CD8-positive, alpha-beta memory T cell (primary cell): ENCODE measurements around the gene HSD3B7. TPM values are rescaled to one million over a fixed set of nuclear protein-coding genes. Genes with fewer than 3 reads are reported as not detected.

ENCODE experiments used
- CTCF ChIA-PET: fragments of 350-600 bp; sonication (Branson Sonifier 250); formaldehyde crosslinking; loops from one replicate; lab custom pipeline; 2021; ENCODE audit warnings: antibody characterized with exemption; lab: Charles Lee
- POLR2A ChIA-PET: fragments of 350-600 bp; sonication (Branson Sonifier 250); formaldehyde crosslinking; loops from one replicate; lab custom pipeline; 2021; ENCODE audit warnings: antibody characterized with exemption; lab: Charles Lee
- DNase-seq, 5 donors: peaks; one replicate each; pipeline versions ENCODE4 v3.0.0 to v3.0.0-alpha.2; 2020 to 2022; ENCODE audit warnings: mixed read lengths in 1 of 5
- H3K27ac ChIP-seq: one replicate; pipeline ENCODE4 v1.7.0; 2013; ENCODE audit warnings: low read depth, mild to moderate bottlenecking, low read length, moderate library complexity
- H3K27me3 ChIP-seq: 2 replicates; pipeline ENCODE4 v1.7.0; 2013; ENCODE audit warnings: low read length, mild to moderate bottlenecking; ENCODE audit not compliant: insufficient read depth, poor library complexity, severe bottlenecking
- H3K36me3 ChIP-seq: 2 replicates; pipeline ENCODE4 v1.7.0; 2013; ENCODE audit warnings: mild to moderate bottlenecking, low read length, moderate library complexity; ENCODE audit not compliant: insufficient read depth
- H3K4me1 ChIP-seq: 2 replicates; pipeline ENCODE4 v1.7.0; 2013; ENCODE audit warnings: mild to moderate bottlenecking, low read length, moderate library complexity; ENCODE audit not compliant: insufficient read depth
- H3K4me3 ChIP-seq: 2 replicates; pipeline ENCODE4 v1.7.0; 2013; ENCODE audit warnings: mild to moderate bottlenecking, low read length
- H3K9me3 ChIP-seq: 2 replicates; pipeline ENCODE4 v1.7.0; 2013; ENCODE audit warnings: mild to moderate bottlenecking, low read length
- H3K27ac Mint-ChIP-seq, 8 donors: one replicate each; pipeline ENCODE4 v1.8.0; 2020 to 2021; ENCODE audit warnings: mixed read lengths in 8 of 8, mild to moderate bottlenecking in 6 of 8, inconsistent platforms in 3 of 8, moderate library complexity in 3 of 8
- H3K27me3 Mint-ChIP-seq, 2 donors: one replicate each; pipeline ENCODE4 v1.8.0; 2020 to 2021; ENCODE audit warnings: mixed read lengths in 2 of 2, mild to moderate bottlenecking in 1 of 2, moderate library complexity in 1 of 2
- H3K36me3 Mint-ChIP-seq, 3 donors: one replicate each; pipeline ENCODE4 v1.8.0; 2020 to 2021; ENCODE audit warnings: mixed read lengths in 3 of 3, inconsistent platforms in 1 of 3, mild to moderate bottlenecking in 1 of 3
- H3K4me1 Mint-ChIP-seq, 3 donors: one replicate each; pipeline ENCODE4 v1.8.0; 2020 to 2021; ENCODE audit warnings: mixed read lengths in 3 of 3, inconsistent platforms in 1 of 3, mild to moderate bottlenecking in 1 of 3
- H3K4me3 Mint-ChIP-seq, 7 donors: one replicate each; pipeline ENCODE4 v1.8.0; 2020 to 2021; ENCODE audit warnings: mixed read lengths in 7 of 7, mild to moderate bottlenecking in 6 of 7, moderate library complexity in 4 of 7, inconsistent platforms in 2 of 7
- H3K9me3 Mint-ChIP-seq, 5 donors: one replicate each; pipeline ENCODE4 v1.8.0; 2020 to 2022; ENCODE audit warnings: mixed read lengths in 5 of 5, mild to moderate bottlenecking in 3 of 5, moderate library complexity in 2 of 5, inconsistent platforms in 1 of 5
- polyA plus RNA-seq: library from polyadenylated mRNA; unstranded; fragments of 300-500 nt; fragmentation: Illumina TruSeq; gene quantifications from one replicate; pipeline ENCODE4 v1.2.3, GENCODE V29; 2021
- total RNA-seq, 2 experiments: library from RNA; stranded (reverse); gene quantifications; one replicate each; pipeline ENCODE4 v1.2.3, GENCODE V29; 2021

Gene HSD3B7
- total and polyA plus RNA-seq, 3 experiments from 2014 or later = 1.6 to 2.1 TPM; not detected in 1

- H3K27me3 Mint-ChIP-seq = no peaks in the 10 kb centered on the region
- no peak overlapping the region for H3K27ac Mint-ChIP-seq
- no peak for DNase-seq
- H3K36me3 Mint-ChIP-seq = peaks cover 3 to 72% (median 8%) of the 10 kb centered on the region in 3 donors
- H3K9me3 ChIP-seq = no peaks in the 10 kb centered on the region
- peaks cover 0 to 7% (median 0%) of the 10 kb centered on the region in 3 donors for H3K4me1 Mint-ChIP-seq
- H3K9me3 Mint-ChIP-seq = no peaks in the 10 kb centered on the region
- ChIA-PET POLR2A (no interaction called here), CTCF (interaction anchor here (5.8 kb wide), 1 partner anchor 162 kb away, joined by 29 read pairs; no protein-coding TSS in a partner anchor)
- H3K27me3 ChIP-seq = no peaks in the 10 kb centered on the region
- H3K4me3 Mint-ChIP-seq = no peak overlapping the region
- peaks cover 4% of the 10 kb centered on the region for H3K36me3 ChIP-seq
- H3K4me3 ChIP-seq = no peak overlapping the region
- no peak overlapping the region for H3K27ac ChIP-seq
- H3K4me1 ChIP-seq = no peaks in the 10 kb centered on the region
Observed at GRCh38 chr16:30980434-30980833, 4.6 kb upstream of the HSD3B7 start.

- H3K9me3 Mint-ChIP-seq = no peaks in the 10 kb centered on the region
- ChIA-PET POLR2A (no interaction called here), CTCF (interaction anchor here (5.8 kb wide), 1 partner anchor 162 kb away, joined by 29 read pairs; no protein-coding TSS in a partner anchor)
- peaks cover 0 to 7% (median 0%) of the 10 kb centered on the region in 3 donors for H3K4me1 Mint-ChIP-seq
- Histone ChIP-seq H3K36me3 (peaks cover 4% of the 10 kb centered on the region), H3K9me3 (no peaks in the 10 kb centered on the region), H3K4me1 (no peaks in the 10 kb centered on the region), H3K27me3 (no peaks in the 10 kb centered on the region), H3K27ac (no peak overlapping the region), H3K4me3 (no peak overlapping the region)
- H3K27me3 Mint-ChIP-seq = no peaks in the 10 kb centered on the region
- H3K4me3 Mint-ChIP-seq = no peak overlapping the region
- peaks cover 3 to 67% (median 8%) of the 10 kb centered on the region in 3 donors for H3K36me3 Mint-ChIP-seq
- H3K27ac Mint-ChIP-seq = peak overlapping the region in 1 of 8 donors; percentile 87
- DNase-seq = no peak
Observed at GRCh38 chr16:30980959-30981358, 4.0 kb upstream of the HSD3B7 start.

- H3K27ac ChIP-seq = no peak overlapping the region
- ChIA-PET CTCF (interaction anchor here (1.1 to 5.8 kb wide), 6 partner anchors 16 to 461 kb away, joined by 3 to 29 read pairs (median 4); partner anchors contain the start of genes ZNF646 and ZNF668), POLR2A (no interaction called here)
- peak overlapping the region in 1 of 8 donors; percentile 55 for H3K27ac Mint-ChIP-seq
- no peaks in the 10 kb centered on the region for H3K27me3 ChIP-seq
- no peak overlapping the region for H3K4me3 ChIP-seq
- peaks cover 0 to 6% (median 0%) of the 10 kb centered on the region in 3 donors for H3K4me1 Mint-ChIP-seq
- peaks cover 4% of the 10 kb centered on the region for H3K36me3 ChIP-seq
- no peak for DNase-seq
- H3K4me3 Mint-ChIP-seq = peak overlapping the region in 1 of 7 donors; percentile 19
- H3K9me3 Mint-ChIP-seq = no peaks in the 10 kb centered on the region
- no peaks in the 10 kb centered on the region for H3K9me3 ChIP-seq
- peaks cover 3 to 51% (median 3%) of the 10 kb centered on the region in 3 donors for H3K36me3 Mint-ChIP-seq
- no peaks in the 10 kb centered on the region for H3K27me3 Mint-ChIP-seq
- no peaks in the 10 kb centered on the region for H3K4me1 ChIP-seq
Observed at GRCh38 chr16:30982548-30983288, 2.3 kb upstream of the HSD3B7 start.

GRCh38 chr16:30983289-30983889 lies 1.6 kb upstream of the HSD3B7 start:
- no peak for DNase-seq
- Histone ChIP-seq H3K4me1 (no peaks in the 10 kb centered on the region), H3K27ac (no peak overlapping the region), H3K9me3 (no peaks in the 10 kb centered on the region), H3K36me3 (peaks cover 4% of the 10 kb centered on the region), H3K27me3 (no peaks in the 10 kb centered on the region), H3K4me3 (no peak overlapping the region)
- H3K9me3 Mint-ChIP-seq = no peaks in the 10 kb centered on the region
- peak overlapping the region in 1 of 8 donors; percentile 65 for H3K27ac Mint-ChIP-seq
- POLR2A ChIA-PET = no interaction called here
- peaks cover 3 to 48% (median 3%) of the 10 kb centered on the region in 3 donors for H3K36me3 Mint-ChIP-seq
- no peaks in the 10 kb centered on the region for H3K27me3 Mint-ChIP-seq
- peaks cover 0 to 6% (median 0%) of the 10 kb centered on the region in 3 donors for H3K4me1 Mint-ChIP-seq
- CTCF ChIA-PET = interaction anchor here (1.0 to 5.8 kb wide), 10 partner anchors 11 to 460 kb away, joined by 3 to 29 read pairs (median 4); partner anchors contain the start of genes ZNF646, ZNF668 and ZNF843
- H3K4me3 Mint-ChIP-seq = no peak overlapping the region

- no peak overlapping the region for H3K27ac Mint-ChIP-seq
- H3K4me1 Mint-ChIP-seq = peaks cover 0 to 6% (median 0%) of the 10 kb centered on the region in 3 donors
- Histone ChIP-seq H3K27ac (no peak overlapping the region), H3K9me3 (no peaks in the 10 kb centered on the region), H3K36me3 (peaks cover 4% of the 10 kb centered on the region), H3K4me3 (no peak overlapping the region), H3K4me1 (no peaks in the 10 kb centered on the region), H3K27me3 (no peaks in the 10 kb centered on the region)
- POLR2A ChIA-PET = interaction anchor here (0.6 kb wide), 1 partner anchor 48 kb away, joined by 5 read pairs; no protein-coding TSS in a partner anchor
- no peaks in the 10 kb centered on the region for H3K9me3 Mint-ChIP-seq
- H3K27me3 Mint-ChIP-seq = no peaks in the 10 kb centered on the region
- CTCF ChIA-PET = interaction anchor here (0.6 to 5.8 kb wide), 16 partner anchors 10 to 883 kb away, joined by 3 to 29 read pairs (median 4); partner anchors contain the start of genes ARMC5, BCKDK, VKORC1 and ZNF646
- H3K4me3 Mint-ChIP-seq = no peak overlapping the region
- H3K36me3 Mint-ChIP-seq = peaks cover 0 to 41% (median 3%) of the 10 kb centered on the region in 3 donors
- DNase-seq = no peak
Observed at GRCh38 chr16:30983898-30984610, 953 bp upstream of the HSD3B7 start.

- Mint-ChIP-seq H3K4me1 (peaks cover 0 to 6% (median 0%) of the 10 kb centered on the region in 3 donors), H3K36me3 (peaks cover 0 to 34% (median 3%) of the 10 kb centered on the region in 3 donors), H3K4me3 (no peak overlapping the region), H3K27me3 (no peaks in the 10 kb centered on the region), H3K9me3 (no peaks in the 10 kb centered on the region), H3K27ac (no peak overlapping the region)
- POLR2A ChIA-PET = interaction anchor here (0.6 kb wide), 2 partner anchors 159 to 289 kb away, joined by 4 to 9 read pairs; no protein-coding TSS in a partner anchor
- no peaks in the 10 kb centered on the region for H3K4me1 ChIP-seq
- CTCF ChIA-PET = interaction anchor here (0.8 to 5.8 kb wide), 13 partner anchors 9 to 883 kb away, joined by 3 to 29 read pairs (median 5); partner anchors contain the start of genes ARMC5, ZNF646, ZNF668 and ZNF843
- no peak overlapping the region for H3K27ac ChIP-seq
- H3K36me3 ChIP-seq = peaks cover 4% of the 10 kb centered on the region
- no peaks in the 10 kb centered on the region for H3K27me3 ChIP-seq
- no peak overlapping the region for H3K4me3 ChIP-seq
- no peak for DNase-seq
- no peaks in the 10 kb centered on the region for H3K9me3 ChIP-seq
Observed at GRCh38 chr16:30985401-30986128, 558 bp downstream of the HSD3B7 start.
